GM15510 (cell line): ENCODE data around the gene C1orf167.

Experiments
- POLR2A ChIP-seq: IDR thresholded peaks from 3 replicates; pipeline ENCODE4 v1.6.1; 2011; ENCODE audit warnings: borderline replicate concordance; ENCODE audit not compliant: insufficient read length; ENCODE audit errors: extremely low read depth

Gene C1orf167

DNA sequence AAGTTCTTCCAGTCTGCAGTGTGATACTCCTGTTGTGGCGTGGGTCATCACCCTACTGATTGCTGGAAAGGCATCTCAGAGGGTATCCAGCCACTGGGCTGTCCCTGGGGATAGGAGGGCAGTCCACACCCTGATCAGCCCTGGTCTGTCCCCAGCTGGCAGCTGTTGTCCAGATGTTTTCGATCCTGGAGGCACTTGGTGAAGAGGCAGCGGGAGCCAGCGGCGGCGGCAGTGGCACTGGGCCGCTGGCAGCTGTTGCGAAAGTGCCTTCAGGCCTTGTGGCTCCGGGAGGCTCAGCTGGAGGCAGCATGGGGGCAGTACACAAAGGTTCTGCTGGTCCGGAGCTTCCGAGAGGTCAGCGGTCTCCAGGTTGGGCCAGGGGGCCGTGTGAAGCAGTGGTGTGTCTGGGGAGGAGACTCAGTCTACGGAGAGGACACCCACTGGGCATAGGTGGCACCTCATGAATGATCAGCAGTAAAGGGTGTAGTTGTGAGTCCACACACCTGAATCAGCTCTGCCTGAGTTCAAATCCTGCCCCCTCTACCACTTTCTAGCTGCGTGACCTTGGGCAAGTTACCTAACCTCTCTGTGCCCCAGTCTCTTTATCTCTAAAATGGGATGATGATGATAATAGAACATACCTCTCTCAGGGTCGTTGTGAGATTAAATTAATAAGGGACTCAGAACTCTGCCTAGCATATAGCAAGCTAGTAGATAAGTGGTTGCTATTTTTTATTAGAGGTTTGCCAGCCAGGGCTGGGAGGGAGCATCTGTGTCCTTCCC is 6.1 kb downstream of the C1orf167 start:
- no peak for TF ChIP-seq POLR2A

GRCh38 chr1:11768821-11769220 is 6.8 kb downstream of the C1orf167 start:
- TF ChIP-seq POLR2A = no peak

- TF ChIP-seq POLR2A = no peak
Measured at GRCh38 chr1:11769274-11769673, 7.3 kb downstream of the C1orf167 start.

GRCh38 chr1:11770011-11770410 is 8.0 kb downstream of the C1orf167 start:
- TF ChIP-seq POLR2A = no peak

GRCh38 chr1:11771481-11772043 is 9.6 kb downstream of the C1orf167 start:
- no peak for TF ChIP-seq POLR2A

DNA sequence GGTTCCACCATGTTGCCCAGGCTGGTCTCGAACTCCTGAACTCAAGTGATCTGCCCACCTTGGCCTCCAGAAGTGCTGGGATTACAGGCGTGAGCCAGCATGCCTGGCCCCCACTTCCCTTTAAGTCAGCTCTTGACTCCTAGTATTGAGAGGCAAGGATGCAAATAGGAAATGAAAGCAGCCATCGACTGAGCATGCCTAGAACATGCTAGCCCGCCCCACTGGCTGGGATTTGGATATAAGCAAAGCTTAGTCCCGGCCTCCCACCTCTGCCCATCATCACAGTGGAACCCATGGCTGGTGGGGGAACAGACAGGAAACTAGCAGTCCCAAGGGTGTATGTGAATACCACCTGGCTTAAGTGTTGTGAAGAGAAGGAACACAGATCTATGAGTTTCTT is 10.5 kb downstream of the C1orf167 start:
- TF ChIP-seq POLR2A = no peak

DNA sequence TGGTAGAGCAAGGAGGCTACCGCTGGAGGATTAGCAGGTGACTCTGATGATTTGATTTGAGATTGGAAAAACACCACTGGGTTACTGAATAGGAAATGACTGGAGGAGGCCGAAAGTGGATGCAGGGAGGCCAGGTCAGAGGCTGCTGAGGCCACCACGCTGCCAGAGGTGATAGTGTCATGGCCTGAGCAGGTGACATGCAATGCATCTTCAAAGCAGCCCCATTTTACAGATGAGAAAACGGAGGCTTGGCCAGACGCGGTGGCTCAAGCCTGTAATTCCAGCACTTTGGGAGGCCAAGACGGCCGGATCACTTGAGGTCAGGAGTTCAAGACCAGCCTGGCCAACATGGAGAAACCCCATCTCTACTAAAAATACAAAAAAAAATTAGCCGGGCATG is 12.8 kb downstream of the C1orf167 start:
- TF ChIP-seq POLR2A = no peak

DNA sequence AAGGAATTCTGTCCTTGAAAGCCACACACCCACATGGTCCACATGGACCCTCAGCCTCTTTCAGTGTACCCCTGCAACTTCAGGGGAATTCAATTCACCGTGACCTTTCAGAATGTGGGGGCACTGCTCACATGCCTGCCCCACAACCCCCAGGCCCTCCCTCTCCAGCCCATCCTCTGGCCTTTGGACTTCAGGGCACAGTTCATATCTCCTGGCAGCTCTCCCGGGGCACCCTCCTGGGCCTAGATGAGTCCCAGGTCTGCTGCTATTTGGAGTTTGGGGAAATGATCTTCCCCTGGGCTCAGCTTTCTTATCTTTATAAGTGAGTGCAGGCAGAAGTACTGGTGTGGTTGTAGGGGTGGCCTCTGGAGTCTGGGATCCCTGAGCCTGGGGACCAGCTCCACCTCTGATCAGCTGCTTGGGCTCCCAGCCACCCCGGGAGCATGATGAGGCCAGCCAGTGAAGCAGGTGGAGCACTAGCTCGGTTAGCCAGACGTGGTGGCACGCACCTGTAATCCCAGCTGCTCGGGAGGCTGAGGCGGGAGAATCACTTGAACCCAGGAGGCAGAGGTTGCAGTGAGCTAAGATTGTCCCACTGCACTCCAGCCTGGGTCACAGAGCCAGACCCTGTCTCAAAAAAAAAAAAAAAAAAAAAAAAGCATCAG is 15.8 kb downstream of the C1orf167 start:
- TF ChIP-seq POLR2A = no peak

DNA sequence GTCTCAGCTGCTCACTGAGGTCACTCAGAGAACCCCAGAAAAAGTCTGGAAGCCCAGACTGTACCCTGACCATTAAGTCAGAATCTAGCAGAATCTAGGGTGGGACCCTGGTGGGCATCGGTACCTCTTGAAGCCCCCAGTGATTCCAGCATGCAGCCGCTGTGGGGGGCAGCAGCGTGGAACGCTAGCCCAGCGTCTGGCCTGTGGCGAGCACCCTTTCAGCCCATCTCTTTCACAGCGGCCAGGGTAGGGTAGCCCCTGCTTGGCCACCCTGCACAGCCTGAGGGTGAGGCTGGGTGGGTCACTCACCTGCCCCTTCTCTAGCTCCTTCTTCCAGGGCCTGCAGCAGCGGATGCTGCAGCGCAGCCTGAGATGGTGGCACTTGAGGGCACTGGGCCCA is 16.3 kb downstream of the C1orf167 start:
- no peak for TF ChIP-seq POLR2A

DNA sequence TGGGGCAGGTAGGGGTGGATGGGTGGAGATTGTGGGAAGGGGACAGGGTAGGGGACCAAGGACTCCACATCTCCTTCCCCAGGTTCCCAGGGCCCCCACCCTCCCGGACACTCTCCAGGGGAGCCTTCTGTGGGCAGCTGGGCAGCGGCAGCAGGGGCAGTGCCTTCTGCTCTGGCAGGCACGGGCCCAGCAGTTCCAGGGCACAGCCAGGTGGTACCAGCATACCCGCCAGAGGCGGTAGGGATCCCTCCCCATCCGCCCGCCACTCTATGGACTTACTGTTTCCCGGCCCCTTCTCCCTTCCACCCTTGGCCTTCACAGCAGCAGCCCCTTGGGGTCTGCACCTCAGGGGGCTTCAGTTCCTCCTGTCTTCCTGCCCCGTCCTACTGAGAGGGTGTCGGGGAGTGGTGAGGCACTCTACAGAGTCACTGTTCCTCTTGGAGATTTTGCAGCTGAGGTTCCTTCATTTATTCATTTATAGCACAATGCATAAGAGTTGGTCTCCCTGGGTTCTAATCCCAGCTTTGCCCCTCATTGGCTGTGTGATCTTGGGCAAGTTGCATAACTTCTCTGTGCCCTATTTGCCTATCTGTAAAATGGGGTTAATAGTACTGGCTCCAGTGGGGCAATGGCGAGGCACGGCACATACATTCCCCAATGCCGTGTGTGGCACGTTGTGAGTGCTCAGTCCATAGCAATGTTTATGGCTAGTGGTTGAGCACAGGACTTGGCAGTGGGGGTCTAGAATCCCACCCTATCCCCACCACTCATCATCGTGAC is 17.0 kb downstream of the C1orf167 start:
- TF ChIP-seq POLR2A = no peak

DNA sequence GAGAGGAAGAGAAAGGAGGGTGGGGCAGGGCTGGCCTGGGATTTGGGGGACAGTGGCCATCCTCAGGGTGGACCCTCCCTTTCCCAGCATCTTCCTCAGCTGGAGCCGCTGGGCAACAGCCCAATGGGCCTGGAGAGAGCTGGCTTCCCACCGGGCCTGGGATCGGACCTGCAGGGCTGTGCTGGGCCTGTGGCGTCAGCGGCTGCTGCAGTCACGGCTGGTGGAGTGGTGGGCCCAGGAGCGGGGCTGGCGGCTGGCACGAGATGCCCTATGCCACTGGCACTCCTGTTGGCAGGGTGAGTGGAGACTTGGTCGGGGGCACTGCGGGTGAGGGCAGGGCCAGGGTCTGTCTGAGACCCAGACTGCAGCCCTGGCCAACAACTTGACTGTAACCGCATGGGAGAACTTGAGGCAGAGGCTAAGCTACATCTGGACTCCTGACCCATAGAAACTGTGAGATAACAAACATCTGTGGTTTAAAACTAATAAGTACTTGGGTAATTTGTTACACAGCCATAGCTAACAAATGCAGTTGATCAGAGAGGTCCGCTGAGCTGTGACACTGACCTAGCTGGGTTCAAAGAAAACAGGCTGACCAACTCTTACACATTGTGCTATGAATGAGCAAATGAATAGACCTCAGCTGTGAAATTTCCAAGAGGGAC is 17.9 kb downstream of the C1orf167 start:
- no peak for TF ChIP-seq POLR2A

DNA sequence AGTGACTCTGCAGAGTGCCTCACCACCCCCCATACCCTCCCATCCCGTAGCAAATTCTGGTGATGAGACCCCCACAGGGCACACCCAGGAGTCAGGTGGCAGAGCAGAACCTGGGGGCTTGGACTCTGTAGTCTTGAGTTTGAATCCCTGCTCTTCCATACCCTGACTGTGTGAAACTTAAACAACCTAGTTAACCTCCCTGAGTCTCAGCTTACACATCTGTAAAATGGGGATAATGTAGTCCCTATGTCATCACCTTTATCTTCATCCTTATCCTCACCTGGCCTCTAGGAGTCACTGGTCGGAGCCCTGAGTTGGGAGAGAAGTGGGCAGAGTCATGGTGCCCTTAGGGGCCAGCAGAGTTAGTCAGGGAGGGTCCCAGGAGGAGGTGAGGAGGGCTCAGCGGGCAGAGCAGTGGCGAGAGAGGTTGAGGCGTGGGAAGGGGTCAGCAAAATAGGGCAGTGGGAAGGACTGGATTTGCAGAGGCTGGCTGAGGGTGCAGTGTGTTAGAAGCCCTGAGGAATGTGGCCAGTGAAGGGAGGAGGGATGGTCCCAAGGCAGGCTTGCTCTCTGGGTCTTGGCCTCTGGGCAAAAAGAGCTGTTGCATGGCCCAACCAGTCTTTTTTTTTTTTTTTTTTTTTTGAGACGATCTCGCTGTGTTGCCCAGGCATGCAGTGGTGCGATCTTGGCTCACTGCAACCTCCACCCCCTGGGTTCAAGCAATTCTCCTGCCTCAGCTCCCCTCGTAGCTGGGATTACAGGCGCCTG is 18.6 kb downstream of the C1orf167 start:
- TF ChIP-seq POLR2A = no peak

GRCh38 chr1:11781297-11781696 is 19.3 kb downstream of the C1orf167 start:
- TF ChIP-seq POLR2A = no peak
